IPS DF 19.7 (cell line): Measurements from ENCODE around the gene PPP1R9B.

ENCODE experiments used
- DNase-seq: peaks from one replicate; pipeline ENCODE4 v3.0.0-alpha.2; 2013; ENCODE audit warnings: low read depth, low spot score

Gene PPP1R9B

DNA sequence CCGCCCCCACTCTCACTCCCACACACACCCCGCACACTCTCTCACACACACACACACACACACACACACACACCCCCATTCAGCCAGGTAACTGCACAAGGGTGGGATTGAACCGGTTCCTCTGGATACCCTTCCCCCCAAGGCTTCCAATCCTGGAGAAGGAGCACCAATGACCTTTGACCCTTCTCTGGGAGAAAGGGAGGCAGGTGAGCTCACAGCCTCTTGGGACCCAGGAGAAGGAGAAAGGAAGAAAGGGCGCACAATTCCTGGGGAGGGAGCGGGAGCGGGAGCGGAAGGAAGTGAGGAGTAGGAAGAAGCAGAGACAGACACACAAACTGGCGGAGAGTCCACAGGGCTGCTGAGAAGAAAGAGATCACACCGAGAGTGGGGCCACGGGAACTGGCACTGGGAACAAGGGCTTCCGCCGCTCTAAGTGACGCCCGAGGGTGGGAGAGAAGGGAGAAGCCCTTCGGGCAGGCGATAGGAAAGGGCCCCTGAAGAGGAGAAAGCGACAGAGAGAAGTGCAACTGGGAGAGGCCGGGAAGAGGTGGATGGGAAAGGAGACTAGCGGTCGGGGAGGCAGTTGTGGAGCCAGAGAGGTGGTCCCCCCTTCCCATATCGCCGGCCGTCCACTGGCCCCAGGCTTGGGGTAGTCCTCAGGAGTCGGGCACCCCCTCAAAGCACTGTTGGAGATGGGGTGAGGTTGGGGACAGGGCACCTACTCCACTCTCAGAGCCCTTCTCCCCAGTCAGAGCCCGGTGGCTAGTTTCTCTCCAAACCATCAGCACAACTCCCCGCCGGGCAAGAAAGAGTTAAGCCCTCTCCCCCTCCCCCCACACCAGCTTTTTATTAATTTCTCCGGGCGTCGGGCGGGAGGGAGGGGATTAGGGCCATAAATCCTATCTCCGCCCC is 21.8 kb downstream of the PPP1R9B start:
- no peak for DNase-seq

DNA sequence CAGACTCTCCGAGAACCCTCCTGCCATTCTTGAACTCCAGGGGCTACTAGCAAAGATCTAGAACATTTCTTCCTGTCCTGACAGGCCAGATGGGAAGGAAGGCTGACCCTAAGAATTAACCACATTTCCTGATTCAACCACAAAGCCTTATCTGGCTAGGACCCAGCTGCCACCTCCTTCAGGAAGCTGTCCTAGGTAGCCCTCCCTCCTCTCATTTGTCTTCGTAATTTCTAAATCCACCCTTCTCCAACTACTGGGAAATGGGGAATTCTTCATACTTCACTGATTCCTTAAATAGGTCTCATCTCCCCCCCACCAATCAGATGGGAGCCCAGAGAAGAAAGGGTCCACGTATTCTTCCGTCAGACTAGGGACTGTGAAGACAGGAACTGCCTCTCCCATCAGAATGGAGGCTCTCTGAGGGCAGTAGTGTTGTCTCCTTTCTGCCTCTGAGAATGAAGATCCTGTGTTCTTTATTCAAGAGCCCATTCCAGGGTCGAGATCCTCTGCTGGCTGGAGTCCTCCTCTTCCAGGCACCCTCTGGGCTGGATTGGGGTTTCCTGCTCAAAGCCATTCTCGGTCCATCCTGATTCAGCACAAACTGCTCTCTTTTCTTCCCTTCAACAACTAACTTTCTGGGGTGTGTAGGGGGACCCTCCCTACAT is 22.6 kb downstream of the PPP1R9B start:
- DNase-seq: no peak

DNA sequence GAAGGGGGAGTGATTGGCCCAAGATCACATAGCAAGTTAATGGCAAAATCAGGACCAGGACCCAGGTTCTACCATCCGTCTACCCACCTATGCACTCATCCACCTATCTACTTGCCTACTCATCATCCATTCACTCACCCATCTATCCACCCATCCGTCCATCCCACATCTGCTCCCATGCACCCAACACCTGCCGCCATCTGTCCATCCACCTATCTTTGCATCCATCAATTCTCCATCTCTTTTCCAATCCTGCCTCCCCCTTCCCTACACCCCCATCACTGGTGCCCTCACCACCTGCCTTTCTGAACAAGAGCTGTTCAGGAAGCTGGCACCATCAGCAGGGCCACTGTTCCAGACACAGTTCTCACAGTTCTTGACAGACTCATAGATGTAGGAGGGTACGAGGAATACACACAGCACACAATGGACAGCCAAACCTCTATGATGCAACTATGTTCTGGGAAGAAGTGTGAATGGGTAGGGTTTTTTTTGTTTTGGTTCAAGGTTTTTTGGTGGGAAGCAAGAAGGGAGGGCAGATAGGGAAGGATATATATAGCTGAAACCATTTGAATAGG is 25.0 kb downstream of the PPP1R9B start:
- DNase-seq: no peak

DNA sequence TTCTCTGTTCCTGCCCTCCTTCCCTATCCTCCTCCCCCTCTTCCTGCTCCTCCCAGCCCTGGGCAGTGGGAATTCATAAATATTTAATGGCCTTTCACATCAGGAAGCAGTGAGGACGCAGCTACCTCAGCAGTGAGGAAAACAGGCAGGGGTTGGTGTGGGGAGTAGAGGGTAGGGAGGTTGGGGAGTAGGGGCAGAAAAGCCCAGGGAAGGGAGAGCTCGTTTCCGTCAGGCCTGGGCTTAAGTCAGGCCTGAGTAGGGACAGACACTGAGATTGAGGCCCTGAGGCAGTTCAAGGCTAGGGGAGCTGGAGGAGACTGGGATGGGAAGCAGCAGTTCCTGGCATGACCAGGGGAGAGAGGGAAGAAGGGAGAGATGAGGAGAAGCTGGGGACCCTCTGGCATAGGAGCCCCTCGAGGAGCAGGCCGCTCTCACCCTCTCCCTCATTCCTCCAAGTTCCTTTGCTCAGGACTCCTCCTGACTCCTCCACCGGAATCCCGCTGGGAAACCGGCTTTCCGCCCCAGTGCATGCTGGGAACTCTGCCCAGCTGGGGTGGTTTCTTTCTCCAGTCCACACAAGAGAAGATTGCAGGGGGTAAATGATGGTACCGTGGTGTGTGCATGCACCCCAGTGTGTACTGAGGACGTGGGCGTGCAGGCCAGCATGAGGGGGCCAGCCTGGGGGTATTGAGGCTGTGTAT is 26.7 kb downstream of the PPP1R9B start:
- no peak for DNase-seq

DNA sequence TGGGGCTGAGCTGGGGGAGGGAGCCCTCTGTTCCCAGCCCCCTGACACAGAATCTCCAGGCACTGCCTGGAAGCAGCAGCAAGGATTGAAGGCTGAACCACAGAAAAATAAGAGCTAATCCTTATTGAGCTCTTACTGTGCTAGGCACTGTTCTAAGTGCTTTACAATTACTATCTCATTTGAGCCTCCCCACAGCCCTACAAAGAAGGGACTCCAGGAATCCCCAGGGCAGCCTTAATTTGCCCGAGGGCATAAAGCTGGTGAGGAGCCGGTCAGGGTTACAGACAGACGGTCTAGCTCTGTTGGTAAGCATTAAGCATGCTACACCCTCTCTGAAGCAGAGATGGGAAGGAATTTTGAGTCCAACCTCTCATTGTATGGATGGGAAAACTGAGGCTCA is 27.5 kb downstream of the PPP1R9B start:
- DNase-seq: no peak

DNA sequence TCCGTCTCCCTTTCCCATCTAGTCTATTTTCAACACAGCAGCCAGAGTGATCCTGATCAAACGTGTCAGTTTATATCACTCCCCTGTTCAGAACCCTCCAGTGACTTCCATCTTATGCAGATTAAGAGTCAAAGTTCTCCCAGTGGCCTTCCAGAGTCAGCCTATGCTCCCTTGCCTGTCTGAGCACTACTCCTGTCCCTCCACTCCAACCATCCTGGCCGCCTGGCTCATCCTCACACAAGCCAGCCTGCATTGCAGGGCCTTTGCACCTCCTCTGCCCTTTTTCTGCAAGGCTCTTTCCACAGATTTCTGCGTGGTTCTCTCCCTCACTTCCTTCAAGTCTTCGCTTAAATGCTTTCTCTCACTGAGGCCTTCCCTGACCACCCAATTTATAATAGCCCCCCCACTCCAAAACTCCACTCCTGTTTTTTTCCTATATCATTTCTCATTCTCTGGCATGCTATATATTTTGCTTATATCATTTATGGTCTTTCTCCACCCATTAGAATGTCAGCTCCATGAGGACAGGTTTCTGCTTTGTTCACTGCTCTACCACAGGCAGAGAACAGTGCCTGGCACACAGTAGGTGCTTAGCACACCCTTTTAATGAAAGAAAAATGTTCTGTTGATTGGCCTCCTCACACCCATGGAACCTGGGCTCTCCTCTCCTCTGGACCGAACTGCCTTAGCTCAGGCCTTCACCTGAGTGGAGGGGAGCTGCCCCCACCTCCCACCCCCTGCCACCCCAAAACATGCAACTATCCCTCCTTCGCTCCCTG is 29.8 kb downstream of the PPP1R9B start:
- no peak for DNase-seq

DNA sequence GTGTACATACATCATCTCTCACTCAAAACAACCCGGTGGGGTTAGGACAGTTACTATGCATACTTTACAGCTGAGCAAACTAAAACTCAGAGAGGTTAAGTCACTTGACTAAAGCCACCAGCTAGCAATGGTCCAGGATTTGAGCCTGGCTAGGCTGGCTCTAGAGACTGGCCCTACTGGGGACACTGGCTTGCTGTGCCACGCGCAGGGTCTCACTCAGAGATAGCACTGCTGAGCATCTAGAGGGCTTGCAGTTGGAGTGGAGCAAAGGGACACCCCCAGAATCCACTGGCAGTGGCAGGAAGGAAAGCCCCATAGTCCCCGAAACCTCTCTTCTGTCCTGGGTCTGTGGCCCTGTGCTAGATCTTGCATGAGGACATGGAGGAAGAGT is 31.7 kb downstream of the PPP1R9B start:
- no peak for DNase-seq

DNA sequence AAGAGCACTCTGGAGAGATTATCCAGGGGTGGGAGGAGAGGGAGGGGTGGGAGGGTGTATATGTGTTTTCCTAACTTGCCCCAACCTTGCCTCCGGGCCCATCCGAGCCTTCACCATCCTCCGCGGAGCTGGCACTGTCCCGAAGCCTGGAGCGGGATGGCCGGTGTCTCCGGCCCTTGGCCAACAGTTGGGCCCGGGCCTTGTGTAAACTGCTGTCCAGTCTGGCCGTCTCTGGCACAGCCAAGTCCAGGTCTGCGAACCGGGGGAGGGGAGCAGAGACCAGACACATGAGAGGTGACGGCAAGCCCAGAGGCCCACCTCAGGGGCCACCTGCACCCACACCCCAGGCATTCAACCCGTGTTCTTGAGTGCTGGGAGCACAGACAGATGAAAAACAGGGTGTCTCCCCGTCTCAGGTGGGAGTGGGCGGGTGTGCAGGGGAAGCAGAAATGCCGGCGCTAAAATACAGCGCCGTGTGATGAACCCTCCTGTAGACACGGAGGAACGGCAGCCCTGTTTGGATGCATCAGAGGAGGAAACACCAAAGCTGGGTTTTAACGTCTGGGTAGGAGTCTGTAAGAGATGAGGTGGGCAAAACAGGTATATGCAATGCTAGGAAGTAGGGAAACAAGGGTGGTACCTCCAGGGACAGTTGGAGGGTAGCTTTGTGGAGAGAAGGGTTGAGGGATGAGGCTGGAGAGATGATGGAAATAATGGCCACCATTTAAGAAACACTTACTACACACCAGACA is 32.2 kb downstream of the PPP1R9B start:
- DNase-seq: no peak

DNA sequence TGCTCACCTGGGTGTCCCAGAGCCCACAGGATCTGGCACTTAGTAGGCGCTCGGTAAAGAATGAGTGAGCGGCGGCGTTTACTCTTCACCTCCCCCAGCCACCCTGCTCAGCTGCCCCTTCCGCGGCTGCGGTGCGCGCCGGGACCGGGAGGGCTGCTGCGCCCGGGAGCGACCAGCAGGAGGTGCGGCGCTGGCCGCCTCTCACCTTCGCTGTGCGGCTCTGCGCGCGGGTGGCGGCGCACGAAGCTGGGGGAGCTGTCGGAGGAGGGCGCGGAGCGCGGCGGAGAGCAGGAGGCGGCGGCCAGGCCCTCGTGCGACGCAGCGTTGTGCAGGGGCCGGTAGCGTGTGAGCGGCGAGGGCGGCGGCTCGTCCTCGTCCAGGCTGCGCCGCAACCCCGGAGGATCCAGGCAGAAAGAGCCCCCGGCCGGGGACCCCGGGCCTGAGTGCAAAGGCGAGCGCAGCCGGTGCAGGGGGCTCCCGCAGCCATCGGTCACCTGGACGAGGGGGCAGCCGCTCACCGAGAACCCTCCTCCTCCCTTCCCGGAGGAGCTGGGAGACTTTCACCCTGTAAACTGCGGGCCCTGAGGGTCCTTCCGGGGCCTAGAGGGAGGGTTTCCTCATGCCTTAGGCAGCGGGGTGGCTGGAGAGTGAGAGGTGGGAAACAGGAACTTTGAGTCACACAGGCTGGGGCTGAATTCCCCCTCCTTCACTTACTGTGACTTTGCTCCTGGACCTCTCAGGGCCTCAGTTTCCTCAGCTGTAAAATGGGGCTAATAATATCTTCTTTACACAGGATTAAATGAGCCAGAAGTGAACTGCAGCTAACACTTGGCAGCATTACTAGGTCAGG is 33.0 kb downstream of the PPP1R9B start:
- no peak for DNase-seq

DNA sequence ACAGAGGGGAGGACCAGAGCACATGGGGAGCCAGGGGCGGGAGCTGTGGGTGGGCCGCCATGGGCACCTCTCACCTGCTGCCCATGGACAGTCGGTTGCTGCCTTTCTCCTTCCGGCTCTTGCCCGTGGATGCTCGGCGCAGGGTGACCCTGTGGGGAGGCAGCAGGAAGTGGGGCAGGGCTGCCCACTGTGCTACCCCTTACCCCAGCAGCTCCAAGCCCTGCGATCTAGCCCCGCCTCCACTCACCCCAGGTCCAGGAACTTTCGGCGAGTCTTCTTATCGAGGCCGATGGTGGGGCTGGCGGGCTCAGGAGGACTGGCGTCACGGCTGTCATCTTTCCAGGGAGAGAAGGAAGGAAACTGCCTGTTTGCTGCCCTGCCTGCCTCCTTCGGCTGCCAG is 34.7 kb downstream of the PPP1R9B start:
- no peak for DNase-seq

DNA sequence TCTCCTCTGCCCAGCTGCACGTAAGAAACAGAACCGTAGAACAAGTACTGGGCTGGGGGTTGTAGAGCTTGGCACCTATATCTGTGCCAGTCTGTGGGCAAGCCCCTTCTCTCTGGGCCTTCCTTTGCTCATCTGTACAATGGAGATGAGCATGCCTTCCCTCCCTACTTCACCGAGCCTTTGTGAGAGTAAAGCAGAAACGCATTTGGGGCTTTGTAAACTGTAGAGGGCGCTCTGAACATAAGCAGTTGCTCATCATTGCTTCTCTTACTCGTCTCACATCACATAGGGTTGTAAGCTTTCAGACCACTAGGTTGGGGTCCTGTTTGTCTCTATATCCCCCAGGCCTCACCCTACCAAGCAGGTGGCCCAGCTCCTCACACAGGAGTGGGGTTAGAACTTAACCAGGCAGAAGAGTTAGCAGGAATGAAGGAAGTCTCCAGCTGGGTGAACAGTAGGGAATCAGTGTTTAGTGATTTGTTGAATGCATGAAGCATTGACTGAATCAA is 35.6 kb downstream of the PPP1R9B start:
- DNase-seq: no peak

DNA sequence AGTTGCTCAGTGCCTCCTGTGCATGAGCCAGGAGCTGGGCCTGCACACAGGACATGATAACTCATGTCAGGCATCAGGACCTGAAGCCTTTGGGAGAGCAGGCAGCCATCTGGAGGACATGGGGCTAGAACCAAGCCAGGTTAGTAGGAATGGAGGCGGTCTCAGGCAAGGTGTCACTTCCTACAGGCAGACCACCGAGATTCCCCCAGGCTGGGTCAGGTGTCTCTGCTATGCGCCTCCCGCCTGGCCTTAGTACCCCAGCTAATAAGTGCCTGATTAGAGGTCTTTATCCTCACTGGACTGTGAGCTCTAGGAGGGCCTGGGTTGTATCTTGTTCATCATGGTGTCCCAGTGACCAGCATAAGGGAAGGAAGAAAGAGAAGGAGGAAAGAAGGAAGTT is 36.1 kb downstream of the PPP1R9B start:
- DNase-seq: no peak

DNA sequence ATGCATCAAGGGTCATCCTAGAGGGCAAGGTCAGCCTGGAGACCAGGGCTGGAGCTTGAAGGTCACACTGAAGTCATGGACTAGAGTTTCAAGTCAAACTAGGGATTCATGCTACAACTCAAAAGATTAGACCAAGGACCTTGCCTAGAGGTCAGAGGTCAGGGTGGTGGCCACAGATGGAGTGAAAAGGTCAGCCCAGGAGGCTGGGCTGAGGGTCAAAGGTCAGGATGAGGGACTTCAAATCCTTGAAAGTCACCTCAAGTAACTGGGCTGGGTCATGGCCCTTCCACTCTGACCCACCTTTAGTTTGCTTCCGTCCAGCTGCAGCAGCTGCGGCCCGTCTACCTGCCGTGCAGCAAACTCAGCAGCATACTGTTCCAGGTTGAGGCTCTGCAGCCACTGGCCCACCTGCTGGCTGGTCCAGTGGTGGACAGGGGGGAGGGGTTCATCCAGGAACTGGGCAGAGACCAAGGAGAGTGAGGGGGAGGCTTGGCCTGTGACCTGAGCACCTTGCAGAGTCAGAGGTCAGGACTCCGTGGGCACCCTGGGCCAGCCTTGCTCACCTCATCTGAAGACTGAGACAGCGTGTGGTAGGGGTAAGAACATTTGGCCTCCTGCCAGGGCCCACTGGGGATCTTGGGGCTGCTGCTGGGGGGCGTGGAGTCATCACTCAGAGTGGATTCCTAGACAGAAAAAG is 36.7 kb downstream of the PPP1R9B start:
- no peak for DNase-seq

DNA sequence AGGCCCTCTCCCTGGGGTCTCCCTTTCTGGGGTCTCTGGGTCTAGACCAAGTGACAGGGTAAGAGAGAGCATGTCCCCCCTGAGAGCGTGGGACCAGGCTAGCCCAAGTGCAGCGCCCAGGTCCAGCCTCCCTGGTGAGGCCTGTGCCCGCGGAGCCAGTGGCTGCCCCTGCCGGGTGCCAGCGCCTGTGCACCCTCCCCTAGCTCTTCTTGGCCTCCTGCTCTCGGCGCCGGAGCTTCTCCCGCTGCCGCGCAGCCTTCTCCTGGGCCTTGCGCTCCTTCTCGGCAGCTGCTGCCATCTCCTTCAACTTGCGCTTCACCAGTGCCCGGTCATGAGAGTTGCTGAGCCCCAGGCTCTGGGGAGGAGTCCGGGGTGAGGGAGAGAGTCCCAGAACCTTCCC is 37.8 kb downstream of the PPP1R9B start:
- no peak for DNase-seq

DNA sequence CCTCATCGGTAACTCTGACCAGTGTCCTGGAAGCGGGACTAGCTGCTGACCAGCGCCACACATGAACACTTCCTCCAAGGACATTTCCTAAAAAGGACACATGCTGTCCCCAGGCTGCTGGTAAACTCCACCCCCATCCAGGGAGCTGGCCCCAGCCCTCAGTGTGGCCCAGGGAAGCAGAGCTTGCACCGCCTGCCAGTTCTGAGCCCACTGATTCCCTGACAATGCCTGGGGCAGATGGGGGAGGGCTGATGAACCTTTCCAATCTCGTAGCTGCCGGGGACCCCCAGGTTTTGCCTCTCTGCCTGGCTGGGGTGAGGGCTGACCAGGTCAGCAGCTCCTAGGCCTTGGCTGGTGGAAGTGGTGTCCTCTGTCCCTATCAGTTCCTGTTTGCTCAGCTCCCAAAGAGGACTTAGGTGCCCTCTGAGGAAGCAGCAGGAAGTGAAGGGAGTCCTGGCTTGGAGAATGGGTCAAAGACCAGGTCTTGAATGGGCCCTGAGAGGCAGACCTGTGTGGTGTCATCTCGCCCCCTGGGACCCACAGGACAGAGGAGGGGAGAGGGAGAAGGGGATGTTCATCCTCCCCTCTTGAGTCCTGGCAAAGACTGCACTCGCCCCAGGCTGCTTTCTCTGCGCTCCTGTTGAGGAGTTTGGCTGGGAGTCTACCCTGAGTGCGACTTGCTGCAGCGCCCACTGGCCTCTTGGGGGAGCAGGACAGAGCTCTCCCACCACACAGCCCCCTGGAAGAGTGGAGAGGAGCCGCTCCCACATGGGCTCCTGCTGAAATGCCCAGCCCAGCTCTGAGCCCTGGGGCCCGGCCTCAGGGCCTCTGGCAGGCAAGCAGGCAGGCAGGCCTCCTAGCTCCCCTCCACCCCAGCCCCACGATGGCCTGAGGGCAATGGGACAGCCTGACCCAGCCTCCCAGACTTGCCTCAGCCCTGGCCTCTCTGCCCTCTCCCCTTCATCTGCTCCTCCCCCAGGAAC is 38.5 kb downstream of the PPP1R9B start:
- DNase-seq: no peak

DNA sequence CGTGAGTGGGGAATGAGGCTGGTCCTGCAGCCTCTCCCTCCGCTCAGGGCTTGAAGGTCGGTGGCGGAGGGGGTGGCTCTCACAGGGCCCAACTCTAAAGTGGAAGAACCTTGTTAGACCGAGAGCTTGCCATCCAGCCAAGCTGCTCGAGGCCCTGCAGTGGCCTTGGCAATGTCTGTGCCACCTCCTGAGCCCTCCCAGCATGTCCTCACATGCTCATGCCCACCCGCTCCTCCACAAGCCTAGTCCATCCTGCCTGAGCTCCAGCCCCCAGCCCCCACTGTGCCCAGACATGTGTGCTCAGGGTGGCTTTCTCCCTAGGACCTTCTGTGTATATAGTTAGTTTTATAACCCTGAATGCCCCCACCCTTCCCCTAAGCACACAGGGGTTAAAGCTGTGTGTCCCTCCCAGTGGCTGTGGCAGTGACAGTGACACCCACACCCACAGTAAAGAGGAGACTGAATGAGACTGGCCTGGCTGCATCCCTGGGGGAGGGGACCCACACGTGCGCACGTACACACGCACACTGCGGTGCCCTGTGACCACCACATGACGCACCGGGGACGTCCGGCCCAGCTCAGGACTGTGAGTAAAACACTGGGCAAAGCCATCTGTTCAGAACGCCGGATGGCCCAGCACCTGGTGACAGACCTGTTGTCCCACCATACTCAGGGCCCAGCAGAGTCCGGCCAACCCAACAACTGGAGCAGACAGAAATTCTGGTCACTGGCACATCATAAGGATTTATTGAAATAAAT is 39.7 kb downstream of the PPP1R9B start:
- DNase-seq: no peak

DNA sequence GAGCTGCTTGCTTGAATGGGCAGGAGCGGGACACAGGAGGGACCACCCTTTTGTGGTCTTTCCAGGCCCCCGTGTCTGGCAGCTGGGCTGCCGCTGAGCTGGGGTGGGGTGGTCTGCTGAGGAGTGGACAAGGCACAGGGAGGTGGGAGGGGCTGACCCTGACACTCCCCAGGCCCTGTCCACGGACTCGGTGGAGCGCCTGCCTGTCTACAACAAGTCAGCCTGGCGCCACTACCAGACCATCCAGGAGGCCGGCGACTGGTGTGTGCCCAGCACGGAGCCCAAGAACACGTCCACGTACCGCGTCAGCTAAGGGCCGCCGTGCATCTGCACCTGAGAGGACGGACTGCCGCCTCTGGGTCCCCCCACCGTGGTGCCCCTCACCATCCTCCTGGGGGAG is 40.7 kb downstream of the PPP1R9B start:
- no peak for DNase-seq
